SK-N-SH treated with all-trans-retinoic acid at 6 μM for 48 hours (cell line): ENCODE data around the gene NUP210.

Source experiments
- ATAC-seq: fragments of 200-7000 bp; cut with Tn5 transposase; 3 replicates; pipeline ENCODE4 v1.9.1; 2020; ENCODE audit warnings: mild to moderate bottlenecking, moderate library complexity
- ARNTL ChIP-seq: fragments of 450-650 bp; formaldehyde crosslinking; IDR thresholded peaks from 2 replicates; pipeline ENCODE4 v1.5.0; 2020; ENCODE audit warnings: low read depth, mild to moderate bottlenecking, moderate library complexity, borderline replicate concordance
- BACH2 ChIP-seq: fragments of 250-450 bp; sonication (Bioruptor Pico); IDR thresholded peaks from 2 replicates; pipeline ENCODE4 v1.9.0; 2021; ENCODE audit warnings: mild to moderate bottlenecking, borderline replicate concordance
- CREB5 ChIP-seq: fragments of 250-450 bp; sonication (Bioruptor Pico); IDR thresholded peaks from 2 replicates; pipeline ENCODE4 v1.5.1; 2020; ENCODE audit warnings: low read depth, mild to moderate bottlenecking, moderate library complexity
- CSDC2 ChIP-seq: fragments of 250-450 bp; sonication (Bioruptor Pico); IDR thresholded peaks from 2 replicates; pipeline ENCODE4 v1.5.0; 2020; ENCODE audit warnings: mild to moderate bottlenecking, moderate library complexity
- CSRNP3 ChIP-seq: fragments of 250-450 bp; sonication (Bioruptor Pico); IDR thresholded peaks from 2 replicates; pipeline ENCODE4 v1.5.1; 2021; ENCODE audit warnings: mild to moderate bottlenecking, moderate library complexity
- ESRRG ChIP-seq: fragments of 250-450 bp; sonication (Bioruptor Pico); IDR thresholded peaks from 2 replicates; pipeline ENCODE4 v1.6.1; 2021; ENCODE audit warnings: mild to moderate bottlenecking
- GLIS3 ChIP-seq: fragments of 250-450 bp; sonication (Bioruptor Pico); IDR thresholded peaks from 2 replicates; pipeline ENCODE4 v1.5.0; 2020; ENCODE audit warnings: mild to moderate bottlenecking, moderate library complexity
- ISL1 ChIP-seq: fragments of 250-450 bp; sonication (Bioruptor Pico); IDR thresholded peaks from 2 replicates; pipeline ENCODE4 v2.1.2; 2022; ENCODE audit warnings: mild to moderate bottlenecking, moderate library complexity
- OSR1 ChIP-seq: fragments of 250-450 bp; sonication (Bioruptor Pico); IDR thresholded peaks from 2 replicates; pipeline ENCODE4 v1.8.0; 2022; ENCODE audit warnings: moderate library complexity, mild to moderate bottlenecking, inconsistent platforms
- PATZ1 ChIP-seq: fragments of 250-450 bp; sonication (Bioruptor Pico); IDR thresholded peaks from 2 replicates; pipeline ENCODE4 v1.8.0; 2020; ENCODE audit warnings: mild to moderate bottlenecking, moderate library complexity, borderline replicate concordance
- POU6F1 ChIP-seq: fragments of 250-450 bp; sonication (Bioruptor Pico); IDR thresholded peaks from 2 replicates; pipeline ENCODE4 v1.8.0; 2021; ENCODE audit warnings: low read depth, mild to moderate bottlenecking, moderate library complexity, borderline replicate concordance
- SNAI2 ChIP-seq: fragments of 250-450 bp; sonication (Bioruptor Pico); IDR thresholded peaks from 2 replicates; pipeline ENCODE4 v1.5.0; 2020; ENCODE audit warnings: mild to moderate bottlenecking, moderate library complexity
- TCF4 ChIP-seq: fragments of 250-450 bp; sonication (Bioruptor Pico); IDR thresholded peaks from 2 replicates; pipeline ENCODE4 v1.8.0; 2021; ENCODE audit warnings: mild to moderate bottlenecking, moderate library complexity, borderline replicate concordance
- TOX ChIP-seq: fragments of 250-450 bp; sonication (Bioruptor Pico); IDR thresholded peaks from 2 replicates; pipeline ENCODE4 v1.8.0; 2021; ENCODE audit warnings: mild to moderate bottlenecking, moderate library complexity, borderline replicate concordance
- TSHZ2 ChIP-seq: fragments of 250-450 bp; sonication (Bioruptor Pico); IDR thresholded peaks from 2 replicates; pipeline ENCODE4 v1.5.0; 2020; ENCODE audit warnings: mild to moderate bottlenecking, moderate library complexity
- ZFP3 ChIP-seq: fragments of 250-450 bp; sonication (Bioruptor Pico); IDR thresholded peaks from 2 replicates; pipeline ENCODE4 v1.5.0; 2020; ENCODE audit warnings: mild to moderate bottlenecking, moderate library complexity
- ZFP30 ChIP-seq: fragments of 450-650 bp; formaldehyde crosslinking; IDR thresholded peaks from 2 replicates; pipeline ENCODE4 v1.5.0; 2022; ENCODE audit warnings: mild to moderate bottlenecking, moderate library complexity
- ZNF565 ChIP-seq: fragments of 450-650 bp; formaldehyde crosslinking; conservative IDR thresholded peaks from 2 replicates; pipeline ENCODE4 v1.5.0; 2020; ENCODE audit warnings: low read depth, mild to moderate bottlenecking, moderate library complexity
- ZNF8 ChIP-seq: fragments of 450-650 bp; formaldehyde crosslinking; IDR thresholded peaks from 2 replicates; pipeline ENCODE4 v1.5.0; 2020; ENCODE audit warnings: mild to moderate bottlenecking, moderate library complexity

The NUP210 gene

GRCh38 chr3:13345772-13346171, 74.3 kb downstream of the NUP210 start:
- no peak for ATAC-seq

GRCh38 chr3:13345284-13345683, 74.8 kb downstream of the NUP210 start:
- TF ChIP-seq CSRNP3: no peak
- no peak for ATAC-seq

More at GRCh38 chr3:13345772-13346171, 74.3 kb downstream of the NUP210 start:
- TF ChIP-seq CSDC2 (CRISPR knock-in tag): no peak
- no peak for TF ChIP-seq ESRRG (CRISPR knock-in tag)
- no peak for TF ChIP-seq TOX (CRISPR knock-in tag)
- no peak for TF ChIP-seq CSRNP3
- no peak for TF ChIP-seq TCF4
- TF ChIP-seq ZFP30 (CRISPR knock-in tag): no peak
- no peak for TF ChIP-seq POU6F1 (CRISPR knock-in tag)
- no peak for TF ChIP-seq SNAI2
- no peak for TF ChIP-seq ZFP3
- no peak for TF ChIP-seq ZNF565 (CRISPR knock-in tag)
- no peak for TF ChIP-seq ZNF8 (CRISPR knock-in tag)
- no peak for TF ChIP-seq BACH2 (CRISPR knock-in tag)
- TF ChIP-seq PATZ1 (CRISPR knock-in tag): no peak
- TF ChIP-seq GLIS3 (CRISPR knock-in tag): no peak
- no peak for TF ChIP-seq CREB5
- TF ChIP-seq ISL1 (CRISPR knock-in tag): no peak
- no peak for TF ChIP-seq ARNTL
- no peak for TF ChIP-seq TSHZ2
- no peak for TF ChIP-seq OSR1

GRCh38 chr3:13344663-13345062, 75.5 kb downstream of the NUP210 start:
- TF ChIP-seq ZNF565 (CRISPR knock-in tag) (no peak), CREB5 (no peak)

More at GRCh38 chr3:13344663-13345062, 75.5 kb downstream of the NUP210 start:
- no peak for ATAC-seq
